H9 (cell line): ENCODE measurements around the gene C1orf226. TPM values are rescaled to one million over a fixed set of nuclear protein-coding genes. Genes with fewer than 3 reads are reported as not detected.

Source experiments
- DNase-seq: peaks from one replicate; pipeline ENCODE4 v3.0.0-alpha.2; 2017
- H2AFZ ChIP-seq: one replicate; pipeline ENCODE4 v1.6.1; 2013; ENCODE audit warnings: mild to moderate bottlenecking, low read length, control low read depth, moderate library complexity
- H2AK5ac ChIP-seq: 2 replicates; pipeline ENCODE4 v1.6.1; 2013; ENCODE audit warnings: low read length, control low read depth, mixed read lengths; ENCODE audit not compliant: insufficient read length
- H2BK120ac ChIP-seq: one replicate; pipeline ENCODE4 v1.6.1; 2013; ENCODE audit warnings: low read depth, mild to moderate bottlenecking, low read length, control low read depth, inconsistent platforms; ENCODE audit not compliant: poor library complexity, severe bottlenecking
- H2BK12ac ChIP-seq: 2 replicates; pipeline ENCODE4 v1.6.1; 2013; ENCODE audit warnings: low read length, control low read depth, mixed read lengths, low read depth; ENCODE audit not compliant: insufficient read length
- H2BK15ac ChIP-seq: 2 replicates; pipeline ENCODE4 v1.6.1; 2013; ENCODE audit warnings: low read depth, low read length, control low read depth
- H2BK20ac ChIP-seq: one replicate; pipeline ENCODE4 v1.6.1; 2013; ENCODE audit warnings: low read depth, mild to moderate bottlenecking, low read length, control low read depth, inconsistent platforms; ENCODE audit not compliant: poor library complexity, severe bottlenecking
- H2BK5ac ChIP-seq: 2 replicates; pipeline ENCODE4 v1.6.1; 2013; ENCODE audit warnings: low read length, control low read depth, mixed read lengths; ENCODE audit not compliant: insufficient read length
- H3K14ac ChIP-seq: 2 replicates; pipeline ENCODE4 v1.6.1; 2013; ENCODE audit warnings: low read length, control low read depth; ENCODE audit not compliant: insufficient read depth
- H3K18ac ChIP-seq: 2 replicates; pipeline ENCODE4 v1.6.1; 2013; ENCODE audit warnings: low read depth, mild to moderate bottlenecking, mixed read lengths, low read length, control low read depth; ENCODE audit not compliant: insufficient read length
- H3K23ac ChIP-seq: 2 replicates; pipeline ENCODE4 v1.6.1; 2013; ENCODE audit warnings: low read length, control low read depth, mixed read lengths, low read depth; ENCODE audit not compliant: insufficient read length
- H3K23me2 ChIP-seq: 2 replicates; pipeline ENCODE4 v1.6.1; 2013; ENCODE audit warnings: low read depth, mild to moderate bottlenecking, mixed read lengths, low read length, control low read depth; ENCODE audit not compliant: insufficient read length, poor library complexity, severe bottlenecking
- H3K27ac ChIP-seq: 2 replicates; pipeline ENCODE4 v1.5.1; 2013; ENCODE audit warnings: low read length, control low read depth, mixed read lengths, low read depth; ENCODE audit not compliant: insufficient read length
- H3K27me3 ChIP-seq: 2 replicates; pipeline ENCODE4 v1.6.1; 2013; ENCODE audit warnings: low read length, control low read depth, inconsistent platforms; ENCODE audit not compliant: insufficient read depth
- H3K4ac ChIP-seq: 2 replicates; pipeline ENCODE4 v1.6.1; 2013; ENCODE audit warnings: low read depth, mild to moderate bottlenecking, control low read depth, inconsistent platforms, low read length, moderate library complexity
- H3K4me1 ChIP-seq: 2 replicates; pipeline ENCODE4 v1.6.1; 2013; ENCODE audit warnings: low read length, control low read depth, inconsistent platforms; ENCODE audit not compliant: insufficient read depth
- H3K4me2 ChIP-seq: 2 replicates; pipeline ENCODE4 v1.6.1; 2013; ENCODE audit warnings: low read length, control low read depth, mixed read lengths; ENCODE audit not compliant: insufficient read length, insufficient read depth
- H3K56ac ChIP-seq: 2 replicates; pipeline ENCODE4 v1.6.1; 2013; ENCODE audit warnings: low read depth, mild to moderate bottlenecking, mixed read lengths, low read length, control low read depth; ENCODE audit not compliant: insufficient read length
- H3K79me1 ChIP-seq: 2 replicates; pipeline ENCODE4 v1.6.1; 2013; ENCODE audit warnings: low read depth, mild to moderate bottlenecking, moderate library complexity, low read length, control low read depth, inconsistent platforms; ENCODE audit not compliant: insufficient read depth, poor library complexity, severe bottlenecking
- H3K79me2 ChIP-seq: 2 replicates; pipeline ENCODE4 v1.6.1; 2013; ENCODE audit warnings: low read length, control low read depth, inconsistent platforms; ENCODE audit not compliant: insufficient read depth
- H3K9ac ChIP-seq: 2 replicates; pipeline ENCODE4 v1.6.1; 2013; ENCODE audit warnings: low read length, control low read depth, mixed read lengths; ENCODE audit not compliant: insufficient read length; ENCODE audit errors: extremely low read depth
- H3K9me3 ChIP-seq: one replicate; pipeline ENCODE4 v1.6.1; 2013; ENCODE audit warnings: low read depth, low read length, inconsistent platforms; ENCODE audit not compliant: control insufficient read depth
- H3T11ph ChIP-seq: one replicate; pipeline ENCODE4 v1.6.1; 2013; ENCODE audit warnings: mild to moderate bottlenecking, low read length, control low read depth, inconsistent platforms
- H4K20me1 ChIP-seq: one replicate; pipeline ENCODE4 v1.6.1; 2013; ENCODE audit not compliant: control insufficient read depth, insufficient read length, insufficient read depth
- H4K5ac ChIP-seq: 2 replicates; pipeline ENCODE4 v1.6.1; 2013; ENCODE audit warnings: low read depth, mild to moderate bottlenecking, mixed read lengths, low read length, control low read depth; ENCODE audit not compliant: insufficient read length
- H4K8ac ChIP-seq: replicated peaks from 2 replicates; pipeline ENCODE4 v1.6.1; 2013; ENCODE audit warnings: low read length, control low read depth, mixed read lengths, low read depth; ENCODE audit not compliant: insufficient read length
- H4K91ac ChIP-seq: 2 replicates; pipeline ENCODE4 v1.6.1; 2013; ENCODE audit warnings: low read depth, mild to moderate bottlenecking, moderate library complexity, mixed read lengths, low read length, control low read depth; ENCODE audit not compliant: insufficient read length
- H3K27ac Mint-ChIP-seq, 3 experiments: 2 replicates in 2 of 3; 3 replicates in 1 of 3; pipeline ENCODE4 v1.8.0; 2020 to 2021; ENCODE audit warnings: mixed read lengths in 3 of 3, mild to moderate bottlenecking in 1 of 3, moderate library complexity in 1 of 3
- H3K27me3 Mint-ChIP-seq: 2 replicates; pipeline ENCODE4 v1.8.0; 2021; ENCODE audit warnings: low read depth, mild to moderate bottlenecking, moderate library complexity, mixed read lengths
- H3K36me3 Mint-ChIP-seq, 3 experiments: 2 replicates in 2 of 3; 3 replicates in 1 of 3; pipeline ENCODE4 v1.8.0; 2020 to 2021; ENCODE audit warnings: low read depth in 3 of 3, mixed read lengths in 3 of 3; ENCODE audit not compliant: insufficient read depth in 1 of 3
- H3K4me1 Mint-ChIP-seq, 2 experiments: 2 replicates each; pipeline ENCODE4 v1.8.0; 2020; ENCODE audit warnings: mixed read lengths in 2 of 2
- H3K4me3 Mint-ChIP-seq, 2 experiments: 2 replicates in 1 of 2; 3 replicates in 1 of 2; pipeline ENCODE4 v1.8.0; 2020 to 2021; ENCODE audit warnings: mild to moderate bottlenecking in 2 of 2, mixed read lengths in 2 of 2, moderate library complexity in 1 of 2
- H3K9me3 Mint-ChIP-seq, 2 experiments: 2 replicates in 1 of 2; 3 replicates in 1 of 2; pipeline ENCODE4 v1.8.0; 2020; ENCODE audit warnings: mild to moderate bottlenecking in 2 of 2, mixed read lengths in 2 of 2, moderate library complexity in 1 of 2
- CTCF ChIP-seq: fragments of 200-600 bp; sonication (generic); conservative IDR thresholded peaks from 3 replicates; pipeline ENCODE4 v1.8.0; 2021; ENCODE audit warnings: antibody characterized with exemption, mild to moderate bottlenecking
- WGBS: extraction: QIAGEN DNeasy Blood & Tissue Kit; methylation state at CpG from one replicate; pipeline ENCODE4 v1.1.7; 2013; ENCODE audit warnings: missing lambda C conversion rate, low lambda C conversion rate, mixed read lengths; ENCODE audit not compliant: insufficient read length; ENCODE audit errors: extremely low coverage; 5-methylcytosine and 5-hydroxymethylcytosine counted together
- total RNA-seq: library from RNA; stranded (reverse); gene quantifications from 2 replicates; pipeline ENCODE4 v1.2.1, GENCODE V29; 2021

The C1orf226 gene
- total RNA-seq, 1 experiment from 2014 or later: 11.5 TPM

GRCh38 chr1:162397039-162397448 is 15.5 kb downstream of the C1orf226 start:
- WGBS: no CpG with 5 or more reads among the region's 3 CpGs
- Mint-ChIP-seq H3K27ac (no peak overlapping the region), H3K4me1 (peaks cover 22 to 30% of the 10 kb centered on the region in 2 experiments), H3K36me3 (no peaks in the 10 kb centered on the region), H3K4me3 (no peak overlapping the region), H3K27me3 (peaks cover 6% of the 10 kb centered on the region), H3K9me3 (no peaks in the 10 kb centered on the region; a peak in 1 of 5 replicates)
- TF ChIP-seq CTCF: no peak
- Histone ChIP-seq H3K79me2 (no peaks in the 10 kb centered on the region), H3K4ac (no peak overlapping the region), H2BK20ac (no peak overlapping the region), H4K5ac (no peak overlapping the region), H3K4me2 (no peak overlapping the region), H2BK12ac (no peak overlapping the region), H4K20me1 (no peaks in the 10 kb centered on the region), H3K9ac (no peak overlapping the region), H3K23ac (no peak overlapping the region), H4K91ac (no peak overlapping the region), H2BK5ac (no peak overlapping the region), H3K27ac (no peak overlapping the region), H3T11ph (no peak overlapping the region), H2BK120ac (no peak overlapping the region), H3K4me1 (peaks cover 4% of the 10 kb centered on the region; the same call in 1 of the 2 replicates), H3K9me3 (no peaks in the 10 kb centered on the region), H2AK5ac (no peak overlapping the region), H3K23me2 (no peaks in the 10 kb centered on the region), H3K14ac (no peak overlapping the region), H2AFZ (no peak overlapping the region), H2BK15ac (no peak overlapping the region), H3K27me3 (no peaks in the 10 kb centered on the region), H3K56ac (no peak overlapping the region), H4K8ac (no peak overlapping the region), H3K18ac (no peak overlapping the region), H3K79me1 (no peaks in the 10 kb centered on the region)
- DNase-seq: no peak
